H9 (cell line): Measurements from ENCODE around the gene IQGAP2. TPM values are rescaled to one million over a fixed set of nuclear protein-coding genes. Genes with fewer than 3 reads are reported as not detected.

Experiments
- DNase-seq: peaks from one replicate; pipeline ENCODE4 v3.0.0-alpha.2; 2017
- H2AFZ ChIP-seq: one replicate; pipeline ENCODE4 v1.6.1; 2013; ENCODE audit warnings: mild to moderate bottlenecking, low read length, control low read depth, moderate library complexity
- H2AK5ac ChIP-seq: 2 replicates; pipeline ENCODE4 v1.6.1; 2013; ENCODE audit warnings: low read length, control low read depth, mixed read lengths; ENCODE audit not compliant: insufficient read length
- H2BK120ac ChIP-seq: one replicate; pipeline ENCODE4 v1.6.1; 2013; ENCODE audit warnings: low read depth, mild to moderate bottlenecking, low read length, control low read depth, inconsistent platforms; ENCODE audit not compliant: poor library complexity, severe bottlenecking
- H2BK12ac ChIP-seq: 2 replicates; pipeline ENCODE4 v1.6.1; 2013; ENCODE audit warnings: low read length, control low read depth, mixed read lengths, low read depth; ENCODE audit not compliant: insufficient read length
- H2BK15ac ChIP-seq: 2 replicates; pipeline ENCODE4 v1.6.1; 2013; ENCODE audit warnings: low read depth, low read length, control low read depth
- H2BK20ac ChIP-seq: one replicate; pipeline ENCODE4 v1.6.1; 2013; ENCODE audit warnings: low read depth, mild to moderate bottlenecking, low read length, control low read depth, inconsistent platforms; ENCODE audit not compliant: poor library complexity, severe bottlenecking
- H2BK5ac ChIP-seq: 2 replicates; pipeline ENCODE4 v1.6.1; 2013; ENCODE audit warnings: low read length, control low read depth, mixed read lengths; ENCODE audit not compliant: insufficient read length
- H3K14ac ChIP-seq: 2 replicates; pipeline ENCODE4 v1.6.1; 2013; ENCODE audit warnings: low read length, control low read depth; ENCODE audit not compliant: insufficient read depth
- H3K18ac ChIP-seq: 2 replicates; pipeline ENCODE4 v1.6.1; 2013; ENCODE audit warnings: low read depth, mild to moderate bottlenecking, mixed read lengths, low read length, control low read depth; ENCODE audit not compliant: insufficient read length
- H3K23ac ChIP-seq: 2 replicates; pipeline ENCODE4 v1.6.1; 2013; ENCODE audit warnings: low read length, control low read depth, mixed read lengths, low read depth; ENCODE audit not compliant: insufficient read length
- H3K23me2 ChIP-seq: 2 replicates; pipeline ENCODE4 v1.6.1; 2013; ENCODE audit warnings: low read depth, mild to moderate bottlenecking, mixed read lengths, low read length, control low read depth; ENCODE audit not compliant: insufficient read length, poor library complexity, severe bottlenecking
- H3K27ac ChIP-seq: 2 replicates; pipeline ENCODE4 v1.5.1; 2013; ENCODE audit warnings: low read length, control low read depth, mixed read lengths, low read depth; ENCODE audit not compliant: insufficient read length
- H3K27me3 ChIP-seq: 2 replicates; pipeline ENCODE4 v1.6.1; 2013; ENCODE audit warnings: low read length, control low read depth, inconsistent platforms; ENCODE audit not compliant: insufficient read depth
- H3K4ac ChIP-seq: 2 replicates; pipeline ENCODE4 v1.6.1; 2013; ENCODE audit warnings: low read depth, mild to moderate bottlenecking, control low read depth, inconsistent platforms, low read length, moderate library complexity
- H3K4me1 ChIP-seq: 2 replicates; pipeline ENCODE4 v1.6.1; 2013; ENCODE audit warnings: low read length, control low read depth, inconsistent platforms; ENCODE audit not compliant: insufficient read depth
- H3K4me2 ChIP-seq: 2 replicates; pipeline ENCODE4 v1.6.1; 2013; ENCODE audit warnings: low read length, control low read depth, mixed read lengths; ENCODE audit not compliant: insufficient read length, insufficient read depth
- H3K56ac ChIP-seq: 2 replicates; pipeline ENCODE4 v1.6.1; 2013; ENCODE audit warnings: low read depth, mild to moderate bottlenecking, mixed read lengths, low read length, control low read depth; ENCODE audit not compliant: insufficient read length
- H3K79me1 ChIP-seq: 2 replicates; pipeline ENCODE4 v1.6.1; 2013; ENCODE audit warnings: low read depth, mild to moderate bottlenecking, moderate library complexity, low read length, control low read depth, inconsistent platforms; ENCODE audit not compliant: insufficient read depth, poor library complexity, severe bottlenecking
- H3K79me2 ChIP-seq: 2 replicates; pipeline ENCODE4 v1.6.1; 2013; ENCODE audit warnings: low read length, control low read depth, inconsistent platforms; ENCODE audit not compliant: insufficient read depth
- H3K9ac ChIP-seq: 2 replicates; pipeline ENCODE4 v1.6.1; 2013; ENCODE audit warnings: low read length, control low read depth, mixed read lengths; ENCODE audit not compliant: insufficient read length; ENCODE audit errors: extremely low read depth
- H3K9me3 ChIP-seq: one replicate; pipeline ENCODE4 v1.6.1; 2013; ENCODE audit warnings: low read depth, low read length, inconsistent platforms; ENCODE audit not compliant: control insufficient read depth
- H3T11ph ChIP-seq: one replicate; pipeline ENCODE4 v1.6.1; 2013; ENCODE audit warnings: mild to moderate bottlenecking, low read length, control low read depth, inconsistent platforms
- H4K20me1 ChIP-seq: one replicate; pipeline ENCODE4 v1.6.1; 2013; ENCODE audit not compliant: control insufficient read depth, insufficient read length, insufficient read depth
- H4K5ac ChIP-seq: 2 replicates; pipeline ENCODE4 v1.6.1; 2013; ENCODE audit warnings: low read depth, mild to moderate bottlenecking, mixed read lengths, low read length, control low read depth; ENCODE audit not compliant: insufficient read length
- H4K8ac ChIP-seq: replicated peaks from 2 replicates; pipeline ENCODE4 v1.6.1; 2013; ENCODE audit warnings: low read length, control low read depth, mixed read lengths, low read depth; ENCODE audit not compliant: insufficient read length
- H4K91ac ChIP-seq: 2 replicates; pipeline ENCODE4 v1.6.1; 2013; ENCODE audit warnings: low read depth, mild to moderate bottlenecking, moderate library complexity, mixed read lengths, low read length, control low read depth; ENCODE audit not compliant: insufficient read length
- H3K27ac Mint-ChIP-seq, 3 experiments: 2 replicates in 2 of 3; 3 replicates in 1 of 3; pipeline ENCODE4 v1.8.0; 2020 to 2021; ENCODE audit warnings: mixed read lengths in 3 of 3, mild to moderate bottlenecking in 1 of 3, moderate library complexity in 1 of 3
- H3K27me3 Mint-ChIP-seq: 2 replicates; pipeline ENCODE4 v1.8.0; 2021; ENCODE audit warnings: low read depth, mild to moderate bottlenecking, moderate library complexity, mixed read lengths
- H3K36me3 Mint-ChIP-seq, 3 experiments: 2 replicates in 2 of 3; 3 replicates in 1 of 3; pipeline ENCODE4 v1.8.0; 2020 to 2021; ENCODE audit warnings: low read depth in 3 of 3, mixed read lengths in 3 of 3; ENCODE audit not compliant: insufficient read depth in 1 of 3
- H3K4me1 Mint-ChIP-seq, 2 experiments: 2 replicates each; pipeline ENCODE4 v1.8.0; 2020; ENCODE audit warnings: mixed read lengths in 2 of 2
- H3K4me3 Mint-ChIP-seq, 2 experiments: 2 replicates in 1 of 2; 3 replicates in 1 of 2; pipeline ENCODE4 v1.8.0; 2020 to 2021; ENCODE audit warnings: mild to moderate bottlenecking in 2 of 2, mixed read lengths in 2 of 2, moderate library complexity in 1 of 2
- H3K9me3 Mint-ChIP-seq, 2 experiments: 2 replicates in 1 of 2; 3 replicates in 1 of 2; pipeline ENCODE4 v1.8.0; 2020; ENCODE audit warnings: mild to moderate bottlenecking in 2 of 2, mixed read lengths in 2 of 2, moderate library complexity in 1 of 2
- WGBS: extraction: QIAGEN DNeasy Blood & Tissue Kit; methylation state at CpG from one replicate; pipeline ENCODE4 v1.1.7; 2013; ENCODE audit warnings: missing lambda C conversion rate, low lambda C conversion rate, mixed read lengths; ENCODE audit not compliant: insufficient read length; ENCODE audit errors: extremely low coverage; 5-methylcytosine and 5-hydroxymethylcytosine counted together
- total RNA-seq: library from RNA; stranded (reverse); gene quantifications from 2 replicates; pipeline ENCODE4 v1.2.1, GENCODE V29; 2021
- TF ChIP-seq, protein P1 (sequence below): fragments of 200-600 bp; sonication (generic); conservative IDR thresholded peaks from 3 replicates; pipeline ENCODE4 v1.8.0; 2021; ENCODE audit warnings: antibody characterized with exemption, mild to moderate bottlenecking

Gene IQGAP2
- total RNA-seq, 1 experiment from 2014 or later: 22.5 TPM

DNA sequence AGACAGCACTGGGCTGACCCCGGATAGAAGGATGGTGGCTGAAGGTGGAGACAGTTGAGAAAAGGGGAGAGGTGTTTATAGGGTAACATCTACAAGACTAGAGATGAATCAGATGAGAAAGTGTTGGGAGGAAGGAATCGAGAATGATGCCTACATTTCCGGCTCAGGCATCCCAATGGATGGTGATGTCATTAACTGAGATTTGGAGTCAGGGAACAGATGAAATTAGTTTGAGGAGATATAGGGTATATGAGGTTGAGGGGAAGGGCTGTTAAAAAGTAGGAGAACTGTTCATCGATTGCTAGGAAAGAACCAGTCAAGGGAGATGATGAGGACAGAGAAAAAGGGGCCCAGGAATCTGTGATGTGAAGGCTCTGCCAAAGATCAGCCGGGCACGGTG lies 24.7 kb upstream of the IQGAP2 start:
- Histone ChIP-seq H3K79me1 (no peaks in the 10 kb centered on the region), H3T11ph (no peak overlapping the region), H2BK12ac (no peak overlapping the region), H2AFZ (no peak overlapping the region), H4K91ac (no peak overlapping the region), H4K8ac (no peak overlapping the region), H3K56ac (no peak overlapping the region), H2BK15ac (no peak overlapping the region), H2BK20ac (no peak overlapping the region), H2BK5ac (no peak overlapping the region), H2BK120ac (no peak overlapping the region), H4K20me1 (no peaks in the 10 kb centered on the region), H3K18ac (no peak overlapping the region), H3K14ac (no peak overlapping the region), H3K9me3 (no peaks in the 10 kb centered on the region), H3K4me2 (no peak overlapping the region), H3K27ac (no peak overlapping the region), H2AK5ac (no peak overlapping the region), H3K23ac (no peak overlapping the region), H3K23me2 (no peaks in the 10 kb centered on the region), H3K27me3 (no peaks in the 10 kb centered on the region), H3K4ac (no peak overlapping the region), H3K79me2 (no peaks in the 10 kb centered on the region), H4K5ac (no peak overlapping the region), H3K4me1 (no peaks in the 10 kb centered on the region), H3K9ac (no peak overlapping the region)
- no peak overlapping the region for H3K4me3 Mint-ChIP-seq
- H3K4me1 Mint-ChIP-seq: peaks cover 3 to 4% of the 10 kb centered on the region in 2 experiments
- no peaks in the 10 kb centered on the region for H3K9me3 Mint-ChIP-seq
- TF ChIP-seq, protein P1, sequence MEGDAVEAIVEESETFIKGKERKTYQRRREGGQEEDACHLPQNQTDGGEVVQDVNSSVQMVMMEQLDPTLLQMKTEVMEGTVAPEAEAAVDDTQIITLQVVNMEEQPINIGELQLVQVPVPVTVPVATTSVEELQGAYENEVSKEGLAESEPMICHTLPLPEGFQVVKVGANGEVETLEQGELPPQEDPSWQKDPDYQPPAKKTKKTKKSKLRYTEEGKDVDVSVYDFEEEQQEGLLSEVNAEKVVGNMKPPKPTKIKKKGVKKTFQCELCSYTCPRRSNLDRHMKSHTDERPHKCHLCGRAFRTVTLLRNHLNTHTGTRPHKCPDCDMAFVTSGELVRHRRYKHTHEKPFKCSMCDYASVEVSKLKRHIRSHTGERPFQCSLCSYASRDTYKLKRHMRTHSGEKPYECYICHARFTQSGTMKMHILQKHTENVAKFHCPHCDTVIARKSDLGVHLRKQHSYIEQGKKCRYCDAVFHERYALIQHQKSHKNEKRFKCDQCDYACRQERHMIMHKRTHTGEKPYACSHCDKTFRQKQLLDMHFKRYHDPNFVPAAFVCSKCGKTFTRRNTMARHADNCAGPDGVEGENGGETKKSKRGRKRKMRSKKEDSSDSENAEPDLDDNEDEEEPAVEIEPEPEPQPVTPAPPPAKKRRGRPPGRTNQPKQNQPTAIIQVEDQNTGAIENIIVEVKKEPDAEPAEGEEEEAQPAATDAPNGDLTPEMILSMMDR: no peak
- no peaks in the 10 kb centered on the region for H3K27me3 Mint-ChIP-seq
- H3K27ac Mint-ChIP-seq: no peak overlapping the region
- WGBS: no CpG with 5 or more reads among the region's 6 CpGs
- no peaks in the 10 kb centered on the region; a peak in 1 of 7 replicates for H3K36me3 Mint-ChIP-seq
- DNase-seq: no peak
